T47D (cell line): ENCODE results near the gene CAPN9.
A peak's percentile ranks its signal among the peaks of the same experiment; 100 is the strongest.
"Not testable (repeated sequence)": the region's sequence is repeated elsewhere in the genome, so short reads cannot be mapped to it uniquely, and the experiment has no call there.

ENCODE experiments used
- DNase-seq, 2 experiments: peaks; one replicate each; pipeline versions ENCODE4 v3.0.0 to v3.0.0-alpha.2; 2011 to 2012; ENCODE audit warnings: low read depth in 1 of 2, low spot score in 1 of 2
- JUND ChIP-seq: IDR thresholded peaks from 2 replicates; pipeline ENCODE4 v1.6.1; 2012; ENCODE audit warnings: low read depth
- in situ Hi-C: cut with HindIII; loops from 2 replicates; pipeline ENCODE4 v1.10.0; 2016; ENCODE audit warnings: low sequenced_read_pairs, low pct_unique_long_range_greater_than_20kb

The CAPN9 gene

DNA sequence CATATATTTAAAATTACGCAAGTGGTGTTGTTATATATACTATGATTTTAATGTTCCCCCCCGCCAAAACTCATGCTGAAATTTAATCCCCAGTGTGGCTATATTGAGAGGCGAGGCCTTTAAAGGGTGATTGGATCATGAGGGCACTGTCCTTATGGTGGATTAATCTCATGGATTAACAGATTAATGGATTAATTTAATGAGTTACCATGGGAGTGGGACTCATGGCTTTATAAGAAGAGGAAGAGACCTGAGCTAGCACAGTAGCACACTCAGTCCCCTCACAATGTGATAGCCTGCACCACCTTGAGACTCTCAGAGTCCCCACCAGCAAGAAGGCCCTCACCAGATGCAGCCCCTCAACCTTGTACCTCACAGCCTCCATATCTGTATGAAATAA lies 86.3 kb downstream of the CAPN9 start:
- in situ Hi-C loops, result no loop called here
- DNase-seq, result no peak
- no peak for TF ChIP-seq JUND

DNA sequence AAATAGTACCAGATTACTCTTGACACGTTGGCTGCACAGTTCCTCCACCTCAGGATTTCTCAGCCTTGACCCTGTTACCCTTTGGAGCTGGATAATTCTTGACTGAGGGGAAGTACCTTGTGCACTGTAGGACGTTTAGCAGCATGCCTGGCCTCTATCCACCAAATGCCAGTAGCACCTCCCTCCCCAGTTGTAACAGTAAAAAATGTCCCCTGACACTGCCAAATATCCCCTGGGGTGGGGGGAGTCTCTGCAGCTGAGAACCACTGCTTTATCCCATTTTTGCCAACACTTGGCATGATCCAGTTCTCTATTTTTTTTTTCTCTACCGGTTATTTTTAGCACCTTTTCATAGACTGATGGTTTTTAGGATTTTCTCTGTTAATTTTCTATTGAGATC lies 87.1 kb downstream of the CAPN9 start:
- in situ Hi-C loops, result no loop called here
- DNase-seq, result no peak
- no peak for TF ChIP-seq JUND

DNA sequence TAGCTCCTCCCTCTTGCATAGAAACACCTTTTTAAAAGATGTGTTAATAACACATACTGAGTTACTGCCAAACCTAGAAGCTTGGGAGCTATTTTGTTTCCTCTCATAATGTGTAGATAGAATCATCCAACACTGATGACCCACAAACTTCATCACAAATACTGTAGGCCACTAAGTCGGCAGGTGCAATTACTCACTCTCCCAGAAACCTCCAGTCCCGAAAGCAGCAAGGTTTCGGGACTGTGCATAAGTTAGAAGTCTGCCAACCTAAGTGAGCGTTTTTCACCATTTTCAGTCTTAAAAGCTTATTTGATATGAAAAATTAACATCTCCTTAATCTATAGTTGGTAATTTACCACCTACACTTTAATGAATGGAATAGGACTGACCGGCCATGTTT lies 89.2 kb downstream of the CAPN9 start:
- TF ChIP-seq JUND, result no peak
- DNase-seq, result no peak
- in situ Hi-C loops, result no loop called here

DNA sequence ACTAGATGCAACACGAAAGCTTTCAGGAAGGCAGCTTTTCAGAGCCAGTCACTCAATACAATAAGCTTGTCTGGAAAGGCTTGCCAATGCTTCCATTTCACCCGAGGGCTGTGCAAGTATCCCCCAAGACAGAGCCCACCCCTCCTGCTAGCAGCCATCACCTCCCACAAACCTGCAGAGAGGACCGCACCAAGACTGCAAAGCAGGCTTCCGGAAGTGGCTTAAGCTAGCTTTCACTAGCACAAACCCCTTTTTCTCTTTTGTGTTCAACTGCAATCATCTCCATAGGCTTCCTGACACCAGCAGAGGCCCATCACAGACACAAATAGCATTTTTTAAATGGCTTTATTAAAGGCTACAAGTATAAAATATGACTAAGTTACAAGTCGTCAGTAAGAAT lies 89.6 kb downstream of the CAPN9 start:
- in situ Hi-C loops, result no loop called here
- DNase-seq, result no peak

DNA sequence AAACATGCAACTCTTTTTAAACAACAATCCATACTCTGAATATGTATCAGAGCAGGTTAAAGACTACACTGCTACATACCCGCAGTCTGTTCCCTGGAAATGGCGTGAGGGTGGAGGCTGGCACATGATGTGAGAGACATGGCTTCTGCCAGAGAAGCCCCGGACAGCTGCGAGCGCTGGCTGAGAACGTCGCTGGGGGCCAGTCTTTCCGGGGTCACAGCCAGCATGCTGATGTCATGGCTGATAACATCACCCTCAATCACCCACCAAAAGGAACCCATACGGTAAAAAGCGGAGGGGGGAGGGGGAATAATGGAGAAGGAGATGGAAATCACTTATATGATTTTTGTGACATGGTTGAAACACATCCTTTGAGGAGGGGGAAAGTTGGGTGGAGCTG lies 92.0 kb downstream of the CAPN9 start:
- in situ Hi-C loops, result no loop called here

More for the DNA sequence above, 89.6 kb downstream of the CAPN9 start:
- TF ChIP-seq JUND, result no peak

DNA sequence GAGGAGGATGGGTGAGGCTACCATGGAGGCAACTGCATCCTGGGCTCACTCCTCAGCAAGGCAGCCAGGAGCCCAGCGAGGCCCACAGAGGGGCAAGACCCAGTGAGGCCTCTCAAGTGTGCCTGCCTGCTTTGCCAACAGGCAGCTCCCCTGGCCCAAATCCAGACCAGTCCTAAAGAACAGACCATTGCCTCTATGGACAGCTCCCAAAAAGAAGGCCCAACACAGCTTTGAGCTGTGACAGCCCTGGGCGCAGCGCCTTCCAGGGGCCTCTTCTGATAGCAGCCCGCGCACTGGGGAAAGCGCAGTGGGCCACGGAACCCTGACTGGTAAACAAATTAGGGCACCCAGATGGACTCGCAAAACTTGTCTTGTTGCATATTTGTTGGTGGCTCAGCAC lies 95.6 kb downstream of the CAPN9 start:
- in situ Hi-C loops, result no loop called here
- TF ChIP-seq JUND, result no peak
- DNase-seq, result peak in 1 of 2 experiments; percentile 81

More for the DNA sequence above, 92.0 kb downstream of the CAPN9 start:
- no peak for TF ChIP-seq JUND
- no peak for DNase-seq

DNA sequence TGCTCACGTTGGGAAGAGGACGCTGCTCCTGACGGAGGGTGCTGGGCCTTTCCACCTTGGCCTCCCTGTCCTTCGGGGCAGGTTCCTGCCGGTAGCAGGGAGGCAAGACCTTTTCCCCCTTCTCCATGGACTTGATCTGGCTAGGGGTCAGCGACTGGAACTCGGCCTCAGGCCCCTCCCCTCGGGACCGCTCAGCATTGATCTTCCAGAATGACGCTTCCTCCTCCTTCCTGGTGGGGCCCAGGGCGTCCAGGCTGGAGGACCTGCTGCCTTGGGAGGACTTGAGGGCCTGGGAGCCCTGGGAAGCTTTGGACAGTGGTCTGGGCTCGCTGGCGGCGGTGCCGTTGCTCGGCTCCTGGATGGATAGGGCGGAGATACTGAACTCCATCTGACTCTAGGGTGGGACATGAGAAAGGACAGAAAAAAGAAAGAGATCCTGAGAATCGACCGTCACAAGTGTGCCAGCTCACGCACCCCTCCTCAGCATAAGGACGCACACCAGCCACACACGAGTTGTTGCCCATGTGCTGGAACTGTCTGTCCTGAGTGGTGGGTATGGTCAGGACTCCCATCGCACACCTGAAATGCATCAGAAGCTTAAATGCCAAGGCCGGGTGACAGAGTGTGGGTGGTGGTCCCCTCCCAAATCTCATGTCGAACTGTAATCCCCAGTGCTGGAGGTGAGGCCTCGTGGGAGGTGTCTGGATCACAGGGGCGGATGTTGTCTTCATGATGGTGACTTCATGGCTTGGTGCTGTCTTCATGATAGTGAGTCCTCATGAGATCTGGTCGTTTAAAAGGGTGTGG lies 96.5 kb downstream of the CAPN9 start:
- DNase-seq, result no peak
- in situ Hi-C loops, result no loop called here
- TF ChIP-seq JUND, result no peak

DNA sequence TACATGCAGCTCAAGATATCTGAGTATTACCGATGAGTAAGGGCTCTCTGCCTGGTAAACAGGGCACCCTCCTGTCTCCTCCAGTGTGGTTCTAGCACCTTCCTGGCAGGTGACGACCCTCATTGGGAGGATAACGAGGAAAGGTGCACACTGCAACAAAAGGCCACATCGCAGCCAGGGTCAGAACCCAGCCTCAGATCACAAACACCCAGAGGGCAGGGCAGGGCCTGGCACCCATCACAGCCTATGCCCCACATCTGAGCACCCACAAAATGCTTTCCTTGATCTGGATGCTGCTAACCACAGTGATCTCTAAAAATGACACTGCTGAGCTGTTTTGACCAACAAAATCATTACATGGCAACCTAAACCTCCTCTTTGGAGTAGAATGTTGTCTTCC lies 97.4 kb downstream of the CAPN9 start:
- no peak for TF ChIP-seq JUND
- no peak for DNase-seq
- in situ Hi-C loops, result no loop called here

DNA sequence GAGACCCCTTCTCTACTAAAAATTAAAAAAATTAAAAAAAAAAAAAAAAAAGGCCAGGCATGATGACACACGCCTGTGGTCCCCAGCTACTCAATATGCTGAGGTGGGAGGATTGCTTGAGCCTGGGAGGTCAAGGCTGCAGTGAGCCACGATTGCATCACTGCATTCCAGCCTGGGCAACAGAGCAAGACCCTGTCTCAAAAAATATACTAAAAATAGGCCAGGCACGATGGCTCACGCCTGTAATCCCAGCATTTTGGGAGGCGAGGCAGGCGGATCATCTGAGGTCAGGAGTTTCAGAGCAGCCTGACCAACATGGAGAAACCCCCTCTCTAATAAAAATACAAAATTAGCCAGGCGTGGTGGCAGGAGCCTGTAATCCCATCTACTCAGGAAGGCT lies 98.0 kb downstream of the CAPN9 start:
- in situ Hi-C loops, DNase-seq: not testable (repeated sequence)

DNA sequence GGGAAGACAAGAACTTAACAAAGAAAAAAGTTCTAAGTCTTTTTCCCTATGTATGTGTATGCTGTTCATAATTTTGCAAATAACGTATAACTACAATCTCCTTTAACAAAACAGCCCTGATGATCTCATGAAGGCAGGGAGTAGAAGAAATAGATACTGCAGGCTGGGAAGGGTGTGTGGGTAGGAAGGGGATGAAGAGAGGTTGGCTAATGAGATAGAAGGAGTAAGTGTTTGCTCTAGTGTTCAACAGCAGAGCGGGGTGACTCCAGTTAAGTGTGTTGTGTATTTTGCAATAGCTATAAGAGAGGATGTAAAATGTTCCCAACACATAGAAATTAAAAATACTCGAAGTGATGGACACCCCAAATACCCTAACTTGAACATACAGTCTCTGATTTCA lies 101.0 kb downstream of the CAPN9 start:
- DNase-seq, result no peak
- no peak for TF ChIP-seq JUND
- in situ Hi-C loops, result no loop called here

DNA sequence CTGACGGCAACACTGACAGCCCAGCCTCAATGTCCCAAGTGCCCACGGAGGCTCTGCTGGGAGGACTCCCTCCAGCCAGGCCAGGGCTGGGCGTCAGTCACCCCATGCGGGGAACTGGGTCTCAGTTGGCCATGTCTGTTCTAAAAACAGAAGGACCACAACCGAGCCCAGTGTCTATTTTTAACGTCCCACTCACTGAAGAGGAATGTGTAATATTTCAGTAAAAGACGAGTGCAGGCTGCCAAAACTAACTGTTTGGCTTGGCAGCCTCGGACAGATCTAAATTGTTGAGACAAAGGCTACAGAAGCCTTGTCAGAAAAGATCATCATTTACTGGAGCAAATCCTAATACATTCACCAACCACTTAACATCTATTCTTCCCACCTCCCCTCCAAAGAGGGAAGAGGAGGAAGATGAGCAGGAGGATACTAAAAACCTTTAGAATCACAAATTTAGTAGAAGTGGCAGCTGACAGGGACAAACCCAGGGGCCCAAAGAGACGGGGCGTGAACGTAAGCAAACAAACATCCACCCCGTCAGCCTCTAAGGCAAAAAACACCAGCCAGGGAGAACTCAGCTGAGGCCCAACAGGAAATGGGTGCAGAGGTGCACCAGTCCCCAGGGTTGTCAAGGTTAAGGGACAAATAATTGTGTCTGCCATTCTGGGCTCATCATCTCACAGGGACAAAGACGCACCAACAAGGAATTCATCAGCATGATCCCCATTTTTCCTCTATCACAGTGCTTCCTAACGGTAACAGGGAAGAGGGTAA lies 102.5 kb downstream of the CAPN9 start:
- peak in 1 of 2 experiments; percentile 18 for DNase-seq
- peak; percentile 48; the same call in 1 of the 2 replicates for TF ChIP-seq JUND
- in situ Hi-C loops, result no loop called here

DNA sequence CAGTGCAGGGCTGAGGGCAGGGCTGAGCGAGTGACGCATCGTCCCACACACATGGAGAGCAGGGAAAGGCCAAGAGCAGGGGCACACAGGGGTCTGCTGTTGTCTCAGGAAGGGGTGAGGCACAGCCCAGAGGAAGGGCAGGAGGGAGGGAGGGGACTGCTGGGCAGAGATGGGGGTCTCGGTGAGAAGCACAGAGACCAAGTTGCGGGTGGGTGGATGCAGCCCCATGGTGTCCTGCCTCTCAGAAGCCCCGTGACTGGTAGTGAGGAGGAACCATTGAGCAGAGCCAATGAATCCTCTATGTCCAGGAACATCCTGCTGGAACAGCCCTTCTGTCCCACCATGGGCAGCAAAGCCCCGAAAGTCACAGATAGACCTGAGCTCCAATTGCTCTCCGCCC lies 103.4 kb downstream of the CAPN9 start:
- in situ Hi-C loops, result no loop called here
- no peak for DNase-seq
- no peak for TF ChIP-seq JUND

DNA sequence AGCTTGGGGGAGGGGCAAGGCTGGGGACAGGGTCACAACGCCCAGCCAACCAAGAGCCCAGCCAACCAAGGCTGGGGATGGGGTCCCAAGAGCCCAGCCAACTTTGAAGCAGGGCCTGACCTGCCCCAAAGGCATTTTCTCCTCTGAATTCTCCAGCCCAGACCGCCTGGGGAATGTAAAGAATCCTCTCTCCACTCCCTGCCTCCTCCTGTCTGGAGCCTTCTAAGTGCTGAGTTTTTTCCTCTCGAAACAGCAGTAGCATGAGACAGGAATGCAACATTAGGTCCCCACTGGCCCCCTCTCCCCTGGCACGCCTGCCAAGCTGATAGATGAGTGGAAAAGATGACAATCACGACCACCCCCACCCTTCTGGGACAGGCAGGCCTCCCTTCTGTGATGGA lies 104.1 kb downstream of the CAPN9 start:
- no peak for TF ChIP-seq JUND
- in situ Hi-C loops, result no loop called here
- peak in 1 of 2 experiments; percentile 12 for DNase-seq
